SU-DHL-6 (cell line): ENCODE results near the gene CUBN.

Experiments used
- CTCF ChIP-seq: fragments of 200-600 bp; sonication (generic); IDR thresholded peaks from one replicate; pipeline ENCODE4 v1.5.1; 2017; ENCODE audit warnings: antibody characterized with exemption, mild to moderate bottlenecking, low read length, moderate library complexity; ENCODE audit not compliant: insufficient read depth, poor library complexity, severe bottlenecking
- EZH2phosphoT487 ChIP-seq: fragments of 200-600 bp; sonication (generic), shearing (Covaris generic); conservative IDR thresholded peaks from 2 replicates; pipeline ENCODE4 v1.6.1; 2018; ENCODE audit warnings: mild to moderate bottlenecking, antibody characterized with exemption, low read length, moderate library complexity, mixed read lengths

- TF ChIP-seq CTCF (no peak), EZH2phosphoT487 (no peak)
These were observed 42.7 kb downstream of the CUBN start for GRCh38 chr10:17086865-17087367.
